T-helper 2 cell treated with Interferon-gamma antibody and Interleukin-4, amounts not matched to agents 5 μg/mL and 100 μg/mL, for 36 hours (primary cell): ENCODE measurements around the gene PHF21A.
A peak's percentile ranks its signal among the peaks of the same experiment; 100 is the strongest.
"Not testable (repeated sequence)": the region's sequence is repeated elsewhere in the genome, so short reads cannot be mapped to it uniquely, and the experiment has no call there.

Experiments
- DNase-seq: peaks from one replicate; pipeline ENCODE4 v3.0.0; 2021; ENCODE audit warnings: low spot score
- H3K27ac Mint-ChIP-seq: one replicate; pipeline ENCODE4 v1.8.0; 2021; ENCODE audit warnings: mild to moderate bottlenecking, mixed read lengths
- H3K27me3 Mint-ChIP-seq: one replicate; pipeline ENCODE4 v1.8.0; 2021; ENCODE audit warnings: low read depth, mixed read lengths
- H3K36me3 Mint-ChIP-seq: one replicate; pipeline ENCODE4 v1.8.0; 2021; ENCODE audit warnings: low read depth, mixed read lengths
- H3K4me1 Mint-ChIP-seq: one replicate; pipeline ENCODE4 v1.8.0; 2021; ENCODE audit warnings: low read depth, mixed read lengths
- H3K4me3 Mint-ChIP-seq: one replicate; pipeline ENCODE4 v1.8.0; 2022; ENCODE audit warnings: mild to moderate bottlenecking, moderate library complexity, mixed read lengths
- H3K9me3 Mint-ChIP-seq: one replicate; pipeline ENCODE4 v1.8.0; 2021; ENCODE audit warnings: mixed read lengths

Gene PHF21A

GRCh38 chr11:46017341-46017740 lies 103.9 kb downstream of the PHF21A start:
- Mint-ChIP-seq H3K27me3 (no peaks in the 10 kb centered on the region), H3K4me1 (no peaks in the 10 kb centered on the region), H3K36me3 (no peaks in the 10 kb centered on the region), H3K4me3 (no peak overlapping the region), H3K27ac (no peak overlapping the region), H3K9me3 (no peaks in the 10 kb centered on the region)
- no peak for DNase-seq

- Mint-ChIP-seq H3K27me3 (no peaks in the 10 kb centered on the region), H3K4me1 (no peaks in the 10 kb centered on the region), H3K27ac (no peak overlapping the region), H3K36me3 (no peaks in the 10 kb centered on the region), H3K9me3 (no peaks in the 10 kb centered on the region), H3K4me3 (no peak overlapping the region)
- DNase-seq = no peak
Measured at GRCh38 chr11:46015941-46016340, 105.3 kb downstream of the PHF21A start.

- H3K27me3 Mint-ChIP-seq, H3K36me3 Mint-ChIP-seq, H3K4me3 Mint-ChIP-seq, DNase-seq, H3K4me1 Mint-ChIP-seq, H3K9me3 Mint-ChIP-seq, H3K27ac Mint-ChIP-seq: not testable (repeated sequence)
Measured at GRCh38 chr11:46014168-46014567, 107.1 kb downstream of the PHF21A start.

GRCh38 chr11:46012185-46012584 lies 109.1 kb downstream of the PHF21A start:
- Mint-ChIP-seq H3K4me3 (no peak overlapping the region), H3K27ac (no peak overlapping the region), H3K9me3 (no peaks in the 10 kb centered on the region), H3K4me1 (no peaks in the 10 kb centered on the region), H3K36me3 (no peaks in the 10 kb centered on the region), H3K27me3 (no peaks in the 10 kb centered on the region)
- DNase-seq = no peak

GRCh38 chr11:46010100-46010499 lies 111.2 kb downstream of the PHF21A start:
- Mint-ChIP-seq H3K36me3 (no peaks in the 10 kb centered on the region), H3K4me3 (no peak overlapping the region), H3K9me3 (no peaks in the 10 kb centered on the region), H3K4me1 (peaks cover 2% of the 10 kb centered on the region), H3K27ac (no peak overlapping the region), H3K27me3 (no peaks in the 10 kb centered on the region)
- no peak for DNase-seq

GRCh38 chr11:46009647-46010046 lies 111.6 kb downstream of the PHF21A start:
- peaks cover 2% of the 10 kb centered on the region for H3K4me1 Mint-ChIP-seq
- H3K36me3 Mint-ChIP-seq = no peaks in the 10 kb centered on the region
- H3K9me3 Mint-ChIP-seq = no peaks in the 10 kb centered on the region
- no peak overlapping the region for H3K4me3 Mint-ChIP-seq
- H3K27me3 Mint-ChIP-seq = no peaks in the 10 kb centered on the region
- DNase-seq = no peak
- no peak overlapping the region for H3K27ac Mint-ChIP-seq

GRCh38 chr11:46006418-46007070 lies 114.7 kb downstream of the PHF21A start:
- Mint-ChIP-seq H3K4me3 (no peak overlapping the region), H3K9me3 (no peaks in the 10 kb centered on the region), H3K27ac (no peak overlapping the region), H3K4me1 (peaks cover 4% of the 10 kb centered on the region), H3K27me3 (no peaks in the 10 kb centered on the region), H3K36me3 (no peaks in the 10 kb centered on the region)
- DNase-seq = peak; percentile 17

- no peak overlapping the region for H3K4me3 Mint-ChIP-seq
- no peaks in the 10 kb centered on the region for H3K27me3 Mint-ChIP-seq
- no peaks in the 10 kb centered on the region for H3K36me3 Mint-ChIP-seq
- DNase-seq = no peak
- no peaks in the 10 kb centered on the region for H3K9me3 Mint-ChIP-seq
- peaks cover 4% of the 10 kb centered on the region for H3K4me1 Mint-ChIP-seq
- no peak overlapping the region for H3K27ac Mint-ChIP-seq
Measured at GRCh38 chr11:46003572-46003971, 117.7 kb downstream of the PHF21A start.

GRCh38 chr11:46002189-46002588 lies 119.1 kb downstream of the PHF21A start:
- no peak overlapping the region for H3K27ac Mint-ChIP-seq

GRCh38 chr11:46001448-46001914 lies 119.8 kb downstream of the PHF21A start:
- DNase-seq = no peak
- no peaks in the 10 kb centered on the region for H3K36me3 Mint-ChIP-seq
- peaks cover 4% of the 10 kb centered on the region for H3K4me1 Mint-ChIP-seq
- H3K27me3 Mint-ChIP-seq = no peaks in the 10 kb centered on the region
- no peak overlapping the region for H3K27ac Mint-ChIP-seq
- no peak overlapping the region for H3K4me3 Mint-ChIP-seq
- no peaks in the 10 kb centered on the region for H3K9me3 Mint-ChIP-seq

More at GRCh38 chr11:46002189-46002588, 119.1 kb downstream of the PHF21A start:
- Mint-ChIP-seq H3K4me3 (no peak overlapping the region), H3K4me1 (peaks cover 4% of the 10 kb centered on the region), H3K36me3 (no peaks in the 10 kb centered on the region), H3K9me3 (no peaks in the 10 kb centered on the region), H3K27me3 (no peaks in the 10 kb centered on the region)
- DNase-seq = no peak

GRCh38 chr11:45997599-45997998 lies 123.7 kb downstream of the PHF21A start:
- H3K4me1 Mint-ChIP-seq = no peaks in the 10 kb centered on the region
- H3K27me3 Mint-ChIP-seq = no peaks in the 10 kb centered on the region
- no peaks in the 10 kb centered on the region for H3K9me3 Mint-ChIP-seq
- DNase-seq = no peak
- H3K36me3 Mint-ChIP-seq = no peaks in the 10 kb centered on the region
- H3K4me3 Mint-ChIP-seq = no peak overlapping the region
- H3K27ac Mint-ChIP-seq = no peak overlapping the region

- no peaks in the 10 kb centered on the region for H3K27me3 Mint-ChIP-seq
- no peaks in the 10 kb centered on the region for H3K36me3 Mint-ChIP-seq
- H3K27ac Mint-ChIP-seq = no peak overlapping the region
- H3K4me3 Mint-ChIP-seq = no peak overlapping the region
- H3K4me1 Mint-ChIP-seq = no peaks in the 10 kb centered on the region
- no peak for DNase-seq
- H3K9me3 Mint-ChIP-seq = no peaks in the 10 kb centered on the region
Measured at GRCh38 chr11:45995342-45995734, 125.9 kb downstream of the PHF21A start.

GRCh38 chr11:45994371-45995341 lies 126.6 kb downstream of the PHF21A start:
- Mint-ChIP-seq H3K4me3 (no peak overlapping the region), H3K9me3 (no peaks in the 10 kb centered on the region), H3K27ac (no peak overlapping the region), H3K4me1 (no peaks in the 10 kb centered on the region), H3K36me3 (no peaks in the 10 kb centered on the region), H3K27me3 (no peaks in the 10 kb centered on the region)
- no peak for DNase-seq

GRCh38 chr11:45993531-45994001 lies 127.7 kb downstream of the PHF21A start:
- Mint-ChIP-seq H3K4me1 (no peaks in the 10 kb centered on the region), H3K9me3 (no peaks in the 10 kb centered on the region), H3K27ac (no peak overlapping the region), H3K4me3 (no peak overlapping the region), H3K27me3 (no peaks in the 10 kb centered on the region), H3K36me3 (no peaks in the 10 kb centered on the region)
- no peak for DNase-seq
